HCT116 (cell line): ENCODE results near the gene ZNF157. TPM values are rescaled to one million over a fixed set of nuclear protein-coding genes. Genes with fewer than 3 reads are reported as not detected.

Experiments used
- ATAC-seq: fragments of 200-7000 bp; cut with Tn5 transposase; 2 replicates; pipeline ENCODE4 v1.9.1; 2020; ENCODE audit warnings: mild to moderate bottlenecking, moderate library complexity
- BruUV-seq: library from RNA; stranded (reverse); fragments of 400-500 nt; replicated peaks from 2 replicates; lab custom pipeline; 2021; lab: Mats Ljungman, UMichigan
- CTCF ChIA-PET: fragments of 300-600 bp; sonication (Branson Sonifier 250); formaldehyde crosslinking; loops from one replicate; lab custom pipeline; 2021; ENCODE audit warnings: antibody characterized with exemption; lab: Charles Lee
- POLR2A ChIA-PET: fragments of 300-600, 350-600 bp; sonication (Branson Sonifier 250); formaldehyde crosslinking; loops from one replicate; lab custom pipeline; 2021; ENCODE audit warnings: antibody characterized with exemption; lab: Charles Lee
- RAD21 ChIA-PET, 2 experiments: fragments of 300-600 bp; sonication (Branson Sonifier 250); formaldehyde crosslinking; loops; one replicate each; lab custom pipeline; 2023; ENCODE audit warnings: low total read pairs in 2 of 2; ENCODE audit not compliant: uncharacterized antibody in 2 of 2, unreplicated experiment in 2 of 2, low non-redundant PET in 1 of 2; lab: Charles Lee
- DNase-seq: peaks from one replicate; pipeline ENCODE4 v3.0.0-alpha.2; 2010; ENCODE audit warnings: low read depth, low spot score
- H2AFZ ChIP-seq: fragments of 200-600 bp; shearing (Covaris generic), sonication (generic); 2 replicates; pipeline ENCODE4 v1.6.1; 2017; ENCODE audit warnings: low read depth, mixed run types, mixed read lengths, antibody characterized with exemption, low read length; ENCODE audit not compliant: poor library complexity, severe bottlenecking
- H3K27ac ChIP-seq: 2 replicates; pipeline ENCODE4 v1.5.1; 2012; ENCODE audit warnings: low read depth, low read length
- H3K27me3 ChIP-seq: fragments of 200-600 bp; sonication (generic); 2 replicates; pipeline ENCODE4 v1.6.1; 2016; ENCODE audit warnings: mixed run types, low read length, mixed read lengths; ENCODE audit not compliant: insufficient read depth
- H3K36me3 ChIP-seq, 2 experiments: fragments of 200-500 bp in 1 of 2; fragments of 200-600 bp in 1 of 2; sonication (Bioruptor generic) in 1 of 2; sonication (generic) in 1 of 2; 2 replicates each; pipeline versions ENCODE4 v1.5.1 to v1.6.1; 2014 to 2016; ENCODE audit warnings: low read length in 2 of 2, inconsistent platforms in 1 of 2, mixed read lengths in 1 of 2, mixed run types in 1 of 2; ENCODE audit not compliant: insufficient read depth in 2 of 2, control insufficient read depth in 1 of 2
- H3K4me1 ChIP-seq, 2 experiments: fragments of 200-600 bp in 1 of 2; sonication (generic) in 1 of 2; 2 replicates each; pipeline versions ENCODE4 v1.5.1 to v1.6.1; 2012 to 2017; ENCODE audit warnings: low read length in 2 of 2, inconsistent platforms in 1 of 2, mild to moderate bottlenecking in 1 of 2, mixed read lengths in 1 of 2, mixed run types in 1 of 2, moderate library complexity in 1 of 2; ENCODE audit not compliant: insufficient read depth in 2 of 2, control insufficient read depth in 1 of 2
- H3K4me2 ChIP-seq: fragments of 200-600 bp; sonication (generic); 2 replicates; pipeline ENCODE4 v1.6.1; 2017; ENCODE audit warnings: mixed run types, low read length, mixed read lengths
- H3K4me3 ChIP-seq, 2 experiments: fragments of 200-600 bp in 1 of 2; sonication (generic) in 1 of 2; replicated peaks in 1 of 2; 2 replicates each; pipeline ENCODE4 v1.5.1; 2011 to 2016; ENCODE audit warnings: low read length in 2 of 2, control low read depth in 1 of 2, low read depth in 1 of 2, mild to moderate bottlenecking in 1 of 2, mixed read lengths in 1 of 2, mixed run types in 1 of 2
- H3K79me2 ChIP-seq: fragments of 200-600 bp; sonication (generic); 2 replicates; pipeline ENCODE4 v1.6.1; 2017; ENCODE audit warnings: mild to moderate bottlenecking, mixed run types, low read length, moderate library complexity, mixed read lengths; ENCODE audit not compliant: insufficient read depth
- H3K9ac ChIP-seq: fragments of 200-600 bp; sonication (generic); 2 replicates; pipeline ENCODE4 v1.6.1; 2016; ENCODE audit warnings: low read length, mixed read lengths
- H3K9me2 ChIP-seq: fragments of 200-600 bp; sonication (generic), shearing (Covaris generic); 2 replicates; pipeline ENCODE4 v1.6.1; 2017; ENCODE audit warnings: mixed run types, mild to moderate bottlenecking, moderate library complexity; ENCODE audit not compliant: insufficient read depth
- H3K9me3 ChIP-seq, 2 experiments: fragments of 200-500 bp in 1 of 2; fragments of 200-600 bp in 1 of 2; sonication (Bioruptor generic) in 1 of 2; sonication (generic) in 1 of 2; 2 replicates each; pipeline ENCODE4 v1.6.1; 2014 to 2017; ENCODE audit warnings: low read length in 2 of 2, mixed read lengths in 2 of 2, inconsistent platforms in 1 of 2, low read depth in 1 of 2, mild to moderate bottlenecking in 1 of 2, mixed run types in 1 of 2, moderate library complexity in 1 of 2; ENCODE audit not compliant: control insufficient read depth in 1 of 2, insufficient read depth in 1 of 2
- H4K20me1 ChIP-seq: fragments of 200-600 bp; sonication (generic), shearing (Covaris generic); 2 replicates; pipeline ENCODE4 v1.6.1; 2017; ENCODE audit warnings: mixed run types, mild to moderate bottlenecking, moderate library complexity; ENCODE audit not compliant: insufficient read depth
- ATF3 ChIP-seq: IDR thresholded peaks from 2 replicates; pipeline ENCODE4 v1.6.1; 2012
- CBX3 ChIP-seq: IDR thresholded peaks from 2 replicates; pipeline ENCODE4 v1.6.1; 2012; ENCODE audit warnings: low read depth
- MAX ChIP-seq: IDR thresholded peaks from 2 replicates; pipeline ENCODE4 v1.6.1; 2012
- POLR2A ChIP-seq: IDR thresholded peaks from 2 replicates; pipeline ENCODE4 v1.7.0; 2011; ENCODE audit warnings: borderline replicate concordance; ENCODE audit not compliant: insufficient read depth, insufficient read length; ENCODE audit errors: extremely low read depth
- RAD21 ChIP-seq: IDR thresholded peaks from 2 replicates; pipeline ENCODE4 v1.6.1; 2012; ENCODE audit warnings: low read depth, mild to moderate bottlenecking
- YY1 ChIP-seq: IDR thresholded peaks from 2 replicates; pipeline ENCODE4 v1.6.1; 2011; ENCODE audit warnings: low read length, low read depth, moderate library complexity, mild to moderate bottlenecking; ENCODE audit not compliant: insufficient replicate concordance; ENCODE audit errors: extremely low read depth
- ZBTB33 ChIP-seq: IDR thresholded peaks from 2 replicates; pipeline ENCODE4 v1.6.1; 2011; ENCODE audit warnings: mild to moderate bottlenecking, low read length, moderate library complexity; ENCODE audit not compliant: insufficient replicate concordance; ENCODE audit errors: extremely low read depth
- ZFX ChIP-seq: fragments of 450-650 bp; IDR thresholded peaks from 2 replicates; pipeline ENCODE4 v1.6.1; 2017
- intact Hi-C: fragments of 100-400 bp; cut with micrococcal nuclease; formaldehyde crosslinking; loops from 2 replicates; pipeline ENCODE4 v1.10.0; 2022
- total RNA-seq: library from RNA; stranded (reverse); gene quantifications from one replicate; pipeline ENCODE4 v1.2.1, GENCODE V29; 2021; ENCODE audit not compliant: unreplicated experiment

ZNF157 gene
- total RNA-seq, 1 experiment from 2014 or later: not detected

GRCh38 chrX:47446971-47447370 lies 76.6 kb downstream of the ZNF157 start:
- no peaks in the 10 kb centered on the region for H3K4me1 ChIP-seq
- ATAC-seq (no peak), DNase-seq (no peak)
- TF ChIP-seq YY1: no peak
- TF ChIP-seq POLR2A: no peak
- TF ChIP-seq ATF3: no peak
- no peak for TF ChIP-seq MAX
- no peak for TF ChIP-seq CBX3
- TF ChIP-seq ZBTB33: no peak
- no peaks in the 10 kb centered on the region for H3K9me2 ChIP-seq
- H3K4me3 ChIP-seq: no peak overlapping the region
- H3K27me3 ChIP-seq: no peaks in the 10 kb centered on the region
- peaks cover 8 to 11% of the 10 kb centered on the region in 2 experiments; a peak in 2 of 4 replicates for H3K9me3 ChIP-seq
- ChIA-PET POLR2A (no interaction called here), CTCF (no interaction called here), RAD21 (no interaction called here)
- intact Hi-C loops: no loop called here
- no TSS peak for BruUV-seq
- no peaks in the 10 kb centered on the region for H4K20me1 ChIP-seq
- no peak overlapping the region for H3K4me2 ChIP-seq
- H3K79me2 ChIP-seq: no peaks in the 10 kb centered on the region
- H2AFZ ChIP-seq: no peak overlapping the region
- H3K9ac ChIP-seq: no peak overlapping the region
- H3K27ac ChIP-seq: no peak overlapping the region
- peaks cover 0 to 14% of the 10 kb centered on the region in 2 experiments; a peak in 1 of 4 replicates for H3K36me3 ChIP-seq

GRCh38 chrX:47447607-47448006 lies 77.2 kb downstream of the ZNF157 start:
- intact Hi-C loops: no loop called here
- BruUV-seq: no TSS peak
- peaks cover 0 to 14% of the 10 kb centered on the region in 2 experiments; a peak in 1 of 4 replicates for H3K36me3 ChIP-seq
- peaks cover 8 to 11% of the 10 kb centered on the region in 2 experiments; a peak in 2 of 4 replicates for H3K9me3 ChIP-seq
- no peaks in the 10 kb centered on the region for H4K20me1 ChIP-seq
- H2AFZ ChIP-seq: no peak overlapping the region
- no peak for ATAC-seq
- POLR2A ChIA-PET: no interaction called here
- no peak overlapping the region for H3K9ac ChIP-seq
- H3K4me2 ChIP-seq: no peak overlapping the region
- no peaks in the 10 kb centered on the region for H3K27me3 ChIP-seq
- H3K79me2 ChIP-seq: no peaks in the 10 kb centered on the region
- TF ChIP-seq RAD21: no peak
- TF ChIP-seq ZFX: no peak
- TF ChIP-seq, all 23 proteins: peak for 0
- CTCF ChIA-PET: no interaction called here
- RAD21 ChIA-PET: no interaction called here
- no peak overlapping the region for H3K4me3 ChIP-seq
- no peaks in the 10 kb centered on the region for H3K4me1 ChIP-seq
- no peak overlapping the region for H3K27ac ChIP-seq
- no peaks in the 10 kb centered on the region for H3K9me2 ChIP-seq
- no peak for DNase-seq
